Cardiac muscle cell (in vitro differentiated cells and primary cell): ENCODE measurements around the gene TECTB. TPM values are rescaled to one million over a fixed set of nuclear protein-coding genes. Genes with fewer than 3 reads are reported as not detected.

Experiments used
- DNase-seq, 2 donors: peaks; one replicate each; pipeline versions ENCODE4 v3.0.0 to v3.0.0-alpha.2; 2010 to 2017; ENCODE audit warnings: low read depth in 1 of 2, low spot score in 1 of 2
- H3K27ac ChIP-seq: fragments of 200-600 bp; sonication (generic); 2 replicates; pipeline ENCODE4 v1.5.1; 2016
- H3K27me3 ChIP-seq: fragments of 200-600 bp; sonication (generic); 2 replicates; pipeline ENCODE4 v1.6.0; 2016; ENCODE audit warnings: control low read depth
- H3K36me3 ChIP-seq: fragments of 200-600 bp; sonication (generic); 2 replicates; pipeline ENCODE4 v1.5.1; 2016; ENCODE audit warnings: control low read depth
- H3K4me1 ChIP-seq: fragments of 200-600 bp; sonication (generic); 2 replicates; pipeline ENCODE4 v1.8.1; 2017; ENCODE audit warnings: low read depth, mild to moderate bottlenecking, mixed run types
- H3K4me3 ChIP-seq: fragments of 200-600 bp; sonication (generic); 2 replicates; pipeline ENCODE4 v1.5.1; 2016; ENCODE audit warnings: mild to moderate bottlenecking
- H3K9me3 ChIP-seq: fragments of 200-600 bp; sonication (generic); 2 replicates; pipeline ENCODE4 v1.5.1; 2017; ENCODE audit warnings: low read depth, mild to moderate bottlenecking, control low read depth
- polyA plus RNA-seq: library from polyadenylated mRNA; unstranded; fragments of >200 nt; fragmentation: Nextera tagmentation; extraction: Ambion mirVana; gene quantifications from 2 replicates; pipeline ENCODE4 v1.2.1, GENCODE V29; 2016
- total RNA-seq: library from RNA; depleted of rRNA; stranded (reverse); fragments of >200 nt; gene quantifications from 2 replicates; pipeline ENCODE4 v1.2.3, GENCODE V29; 2016
- TF ChIP-seq, protein P1 (sequence below): IDR thresholded peaks from 2 replicates; pipeline ENCODE4 v1.5.1; 2012; ENCODE audit warnings: low read depth, mild to moderate bottlenecking, low read length

The TECTB gene
- total and polyA plus RNA-seq, 2 experiments from 2014 or later, result not detected

DNA sequence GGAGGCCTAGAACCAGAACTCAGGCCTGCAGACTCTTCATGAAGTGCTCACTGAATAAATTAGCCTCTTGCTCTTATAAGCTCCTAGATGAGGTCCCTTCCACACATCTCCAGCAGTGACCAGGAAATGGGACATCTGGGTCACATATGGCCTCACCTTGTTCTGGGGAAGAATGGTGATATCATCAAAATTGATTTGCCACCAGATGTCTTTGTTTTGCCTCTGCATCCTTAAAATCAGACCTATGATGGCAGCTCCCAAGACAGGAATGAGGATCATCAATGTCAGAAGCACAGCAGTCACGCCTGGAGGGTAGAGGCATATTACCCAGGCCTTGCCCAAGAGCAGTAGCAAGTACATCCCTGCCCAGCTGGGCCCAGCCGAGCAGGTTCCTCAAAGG is 57.4 kb downstream of the TECTB start:
- no peak overlapping the region for H3K27ac ChIP-seq
- no peak overlapping the region for H3K4me3 ChIP-seq
- no peaks in the 10 kb centered on the region for H3K27me3 ChIP-seq
- H3K36me3 ChIP-seq, result no peaks in the 10 kb centered on the region
- no peak for DNase-seq
- TF ChIP-seq, protein P1, sequence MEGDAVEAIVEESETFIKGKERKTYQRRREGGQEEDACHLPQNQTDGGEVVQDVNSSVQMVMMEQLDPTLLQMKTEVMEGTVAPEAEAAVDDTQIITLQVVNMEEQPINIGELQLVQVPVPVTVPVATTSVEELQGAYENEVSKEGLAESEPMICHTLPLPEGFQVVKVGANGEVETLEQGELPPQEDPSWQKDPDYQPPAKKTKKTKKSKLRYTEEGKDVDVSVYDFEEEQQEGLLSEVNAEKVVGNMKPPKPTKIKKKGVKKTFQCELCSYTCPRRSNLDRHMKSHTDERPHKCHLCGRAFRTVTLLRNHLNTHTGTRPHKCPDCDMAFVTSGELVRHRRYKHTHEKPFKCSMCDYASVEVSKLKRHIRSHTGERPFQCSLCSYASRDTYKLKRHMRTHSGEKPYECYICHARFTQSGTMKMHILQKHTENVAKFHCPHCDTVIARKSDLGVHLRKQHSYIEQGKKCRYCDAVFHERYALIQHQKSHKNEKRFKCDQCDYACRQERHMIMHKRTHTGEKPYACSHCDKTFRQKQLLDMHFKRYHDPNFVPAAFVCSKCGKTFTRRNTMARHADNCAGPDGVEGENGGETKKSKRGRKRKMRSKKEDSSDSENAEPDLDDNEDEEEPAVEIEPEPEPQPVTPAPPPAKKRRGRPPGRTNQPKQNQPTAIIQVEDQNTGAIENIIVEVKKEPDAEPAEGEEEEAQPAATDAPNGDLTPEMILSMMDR, result no peak
- H3K4me1 ChIP-seq, result no peaks in the 10 kb centered on the region
- no peaks in the 10 kb centered on the region for H3K9me3 ChIP-seq

DNA sequence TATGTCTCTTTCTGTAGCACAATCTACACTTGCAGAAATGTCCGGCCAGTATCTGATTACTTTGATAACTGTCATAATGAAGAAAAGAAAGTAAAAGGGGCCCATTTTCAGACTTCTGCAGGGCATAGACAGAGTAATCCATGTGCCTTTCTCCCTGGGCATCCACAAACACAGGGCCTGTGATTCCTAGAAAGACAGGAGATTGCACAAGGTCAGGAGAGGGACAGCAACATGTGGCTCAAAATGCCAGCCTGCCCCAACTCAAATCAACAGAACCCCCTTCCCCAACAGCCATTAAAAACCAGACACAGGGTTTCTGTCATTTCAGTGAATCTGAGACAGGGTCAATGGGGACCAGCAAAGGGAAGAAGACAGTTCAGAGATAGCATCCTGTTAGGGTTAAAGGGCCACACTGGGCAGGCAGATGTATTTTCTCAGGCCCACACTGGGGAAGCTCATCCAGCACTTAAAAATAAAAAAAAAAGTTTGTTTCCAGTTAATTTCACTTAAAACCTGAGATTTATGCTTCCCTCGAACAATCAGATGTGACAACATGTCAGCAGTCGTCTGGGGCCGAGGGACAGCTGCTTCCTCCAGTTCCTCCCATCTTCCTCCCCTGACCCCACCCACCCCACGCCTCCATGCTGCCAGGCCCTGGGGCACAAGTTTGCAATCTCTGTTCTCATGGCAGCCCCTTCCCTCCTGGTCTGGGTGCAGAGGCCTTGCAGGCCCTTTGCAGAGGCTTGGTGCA is 60.0 kb downstream of the TECTB start:
- DNase-seq, result no peak
- H3K27me3 ChIP-seq, result no peaks in the 10 kb centered on the region
- H3K9me3 ChIP-seq, result no peaks in the 10 kb centered on the region
- no peaks in the 10 kb centered on the region for H3K4me1 ChIP-seq
- no peak overlapping the region for H3K27ac ChIP-seq
- TF ChIP-seq, protein P1, result no peak
- no peak overlapping the region for H3K4me3 ChIP-seq
- no peaks in the 10 kb centered on the region for H3K36me3 ChIP-seq

DNA sequence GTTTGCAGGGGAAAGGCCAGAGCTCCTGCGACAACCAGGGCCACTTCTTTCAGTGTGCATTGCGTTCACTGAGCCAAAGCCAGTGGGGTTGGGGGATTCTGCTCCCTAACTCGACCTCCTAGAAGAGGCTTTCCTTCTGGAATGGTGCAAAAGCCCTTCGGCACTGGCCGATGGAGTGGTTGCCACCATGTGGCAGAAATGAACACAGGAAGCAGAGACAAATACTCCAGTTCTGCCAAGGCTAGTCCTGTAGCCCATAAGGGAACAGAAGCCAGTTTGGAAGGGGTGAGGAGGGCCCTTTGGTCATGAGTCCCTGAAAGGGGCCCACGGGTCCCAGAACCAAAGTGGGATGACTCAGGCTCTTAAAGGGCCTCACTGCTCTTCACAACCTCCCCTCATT is 61.1 kb downstream of the TECTB start:
- Histone ChIP-seq H3K4me1 (no peaks in the 10 kb centered on the region), H3K27me3 (no peaks in the 10 kb centered on the region), H3K36me3 (no peaks in the 10 kb centered on the region), H3K9me3 (no peaks in the 10 kb centered on the region), H3K27ac (no peak overlapping the region), H3K4me3 (no peak overlapping the region)
- DNase-seq, result no peak
- TF ChIP-seq, protein P1, result no peak

DNA sequence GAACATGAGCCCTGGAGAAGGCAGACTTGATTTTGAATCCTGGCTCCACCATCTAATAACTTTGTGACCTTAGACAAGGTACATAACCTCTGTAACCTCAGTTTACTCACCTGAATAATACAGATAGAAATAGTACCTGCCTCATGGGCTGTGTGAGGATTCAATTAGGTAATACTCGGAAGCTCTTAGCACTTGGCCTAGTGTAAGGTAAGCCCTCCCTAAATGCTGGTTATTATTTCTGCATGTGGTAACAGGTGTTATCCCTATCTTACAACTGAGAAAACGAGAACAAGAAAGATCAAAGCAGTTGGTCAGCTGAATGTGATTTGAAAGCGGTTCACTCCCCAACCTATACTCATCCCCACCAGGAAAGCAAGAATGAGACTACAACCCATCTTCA is 62.0 kb downstream of the TECTB start:
- no peaks in the 10 kb centered on the region for H3K9me3 ChIP-seq
- TF ChIP-seq, protein P1, result no peak
- H3K27me3 ChIP-seq, result no peaks in the 10 kb centered on the region
- no peak for DNase-seq
- H3K4me1 ChIP-seq, result no peaks in the 10 kb centered on the region
- H3K4me3 ChIP-seq, result no peak overlapping the region
- H3K27ac ChIP-seq, result no peak overlapping the region
- H3K36me3 ChIP-seq, result no peaks in the 10 kb centered on the region

DNA sequence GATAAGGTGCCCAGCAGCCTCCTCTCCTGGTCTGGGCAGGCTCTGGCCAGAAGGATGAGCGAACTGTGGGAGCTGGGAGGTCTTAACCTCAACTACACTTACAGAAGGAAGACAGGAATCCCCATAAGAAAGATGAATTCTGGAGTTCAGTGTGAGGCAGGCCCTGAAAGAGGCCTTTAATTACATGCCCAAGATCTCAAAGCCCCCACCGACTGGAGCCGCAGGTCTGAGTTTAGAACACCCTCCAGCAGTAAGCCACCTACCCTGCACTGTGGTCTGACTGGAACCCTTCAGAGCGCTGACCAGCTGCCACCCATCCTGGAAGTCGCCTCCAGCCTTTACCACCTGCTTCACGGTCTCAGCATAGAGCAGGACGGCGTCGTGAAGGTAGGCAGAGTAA is 62.5 kb downstream of the TECTB start:
- Histone ChIP-seq H3K4me3 (no peak overlapping the region), H3K4me1 (no peaks in the 10 kb centered on the region), H3K27me3 (no peaks in the 10 kb centered on the region), H3K9me3 (no peaks in the 10 kb centered on the region), H3K36me3 (no peaks in the 10 kb centered on the region), H3K27ac (no peak overlapping the region)
- TF ChIP-seq, protein P1, result no peak
- DNase-seq, result no peak
